Right ventricle myocardium superior (tissue), 1 donor: ENCODE data around the gene HDAC6. TPM values are rescaled to one million over a fixed set of nuclear protein-coding genes. Genes with fewer than 3 reads are reported as not detected.
"Not testable (repeated sequence)": the region's sequence is repeated elsewhere in the genome, so short reads cannot be mapped to it uniquely, and the experiment has no call there.

Source experiments
- ATAC-seq: fragments of 200-7000 bp; cut with Tn5 transposase; one replicate; pipeline ENCODE4 v1.9.1; 2020; ENCODE audit warnings: mild to moderate bottlenecking; ENCODE audit not compliant: poor library complexity
- DNase-seq: peaks from one replicate; pipeline ENCODE4 v3.0.0-alpha.2; 2020
- intact Hi-C: fragments of 100-400 bp; cut with DNase I; formaldehyde crosslinking; loops from one replicate; pipeline ENCODE4 v1.11.2; 2022
- total RNA-seq: library from RNA; stranded (reverse); fragmentation: NEBNext Ultra II Directional; extraction: Animal tissue kit (Norgen Biotek cat#: 25700); gene quantifications from one replicate; pipeline ENCODE4 v1.2.1, GENCODE V29; 2021
- donor health status: DM: no; HTN: yes; CAD: no; lungs with severe emphysema.

The HDAC6 gene
- total RNA-seq, 1 donor from 2014 or later: 35.3 TPM

- no peak for ATAC-seq
- DNase-seq: no peak
- intact Hi-C loops: no loop called here
Measured at GRCh38 chrX:48852857-48853256, 51.0 kb downstream of the HDAC6 start.

GRCh38 chrX:48853494-48853893 is 51.6 kb downstream of the HDAC6 start:
- ATAC-seq, intact Hi-C loops, DNase-seq: not testable (repeated sequence)

- DNase-seq, ATAC-seq, intact Hi-C loops: not testable (repeated sequence)
Measured at GRCh38 chrX:48854121-48854804, 52.4 kb downstream of the HDAC6 start.

GRCh38 chrX:48854898-48855297 is 53.0 kb downstream of the HDAC6 start:
- ATAC-seq: no peak

GRCh38 chrX:48864210-48864609 is 62.3 kb downstream of the HDAC6 start:
- intact Hi-C loops: no loop called here
- no peak for DNase-seq
- no peak for ATAC-seq

More at GRCh38 chrX:48854898-48855297, 53.0 kb downstream of the HDAC6 start:
- intact Hi-C loops: no loop called here
- no peak for DNase-seq

GRCh38 chrX:48872017-48872416 is 70.2 kb downstream of the HDAC6 start:
- DNase-seq, ATAC-seq, intact Hi-C loops: not testable (repeated sequence)

Other genes starting within 250 kb of the HDAC6 start
- gene RBM3, start 227.6 kb upstream of the HDAC6 start, total RNA-seq: 103 TPM
- gene WDR13, start 204.6 kb upstream of the HDAC6 start, total RNA-seq: 173 TPM
- gene WAS, start 118.3 kb upstream of the HDAC6 start, total RNA-seq: 4.0 TPM
- 2.3 TPM for gene SUV39H1, start 105.3 kb upstream of the HDAC6 start, total RNA-seq
- not detected for gene GLOD5, start 40.3 kb upstream of the HDAC6 start, total RNA-seq
- gene GATA1, start 15.5 kb upstream of the HDAC6 start, total RNA-seq: 0.13 TPM
- gene ERAS, start 24.4 kb downstream of the HDAC6 start, total RNA-seq: not detected
- 0.30 TPM for gene PCSK1N, start 33.5 kb downstream of the HDAC6 start, total RNA-seq
- 79.7 TPM for gene TIMM17B, start 95.7 kb downstream of the HDAC6 start, total RNA-seq
- 56.2 TPM for gene PQBP1, start 95.9 kb downstream of the HDAC6 start, total RNA-seq
- gene SLC35A2, start 109.6 kb downstream of the HDAC6 start, total RNA-seq: 12.9 TPM
- gene PIM2, start 117.0 kb downstream of the HDAC6 start, total RNA-seq: 3.0 TPM
- gene OTUD5, start 155.5 kb downstream of the HDAC6 start, total RNA-seq: 16.7 TPM
- gene KCND1, start 169.8 kb downstream of the HDAC6 start, total RNA-seq: 0.38 TPM
- gene GRIPAP1, start 200.2 kb downstream of the HDAC6 start, total RNA-seq: 17.7 TPM
- 19.3 TPM for gene TFE3, start 241.3 kb downstream of the HDAC6 start, total RNA-seq